Neutrophil (primary cell): ENCODE measurements around the gene MRPS2.

Experiments
- H3K27ac ChIP-seq: fragments of 200-600 bp; sonication (generic); 2 replicates; pipeline ENCODE4 v1.5.1; 2016; ENCODE audit warnings: mild to moderate bottlenecking, moderate library complexity
- H3K27me3 ChIP-seq: fragments of 200-600 bp; sonication (generic); 2 replicates; pipeline ENCODE4 v1.6.0; 2016; ENCODE audit warnings: mild to moderate bottlenecking
- H3K36me3 ChIP-seq: fragments of 200-600 bp; sonication (generic); 2 replicates; pipeline ENCODE4 v1.5.1; 2017
- H3K4me1 ChIP-seq, 2 experiments: fragments of 200-600 bp in 1 of 2; sonication (generic) in 1 of 2; 1 replicate in 1 of 2; 2 replicates in 1 of 2; pipeline versions ENCODE4 v1.5.1 to v1.6.1; 2013 to 2016; ENCODE audit warnings: low read depth in 1 of 2, low read length in 1 of 2, mild to moderate bottlenecking in 1 of 2, moderate library complexity in 1 of 2; ENCODE audit not compliant: control insufficient read depth in 1 of 2, insufficient read depth in 1 of 2
- H3K4me3 ChIP-seq, 2 experiments: fragments of 200-600 bp in 1 of 2; sonication (generic) in 1 of 2; 1 replicate in 1 of 2; 2 replicates in 1 of 2; pipeline ENCODE4 v1.5.1; 2013 to 2016; ENCODE audit warnings: low read depth in 1 of 2, low read length in 1 of 2, mild to moderate bottlenecking in 1 of 2, moderate library complexity in 1 of 2
- H3K9me3 ChIP-seq: fragments of 200-600 bp; sonication (generic); 2 replicates; pipeline ENCODE4 v1.5.1; 2016
- TF ChIP-seq, protein P1 (sequence below): fragments of 200-600 bp; sonication (generic); IDR thresholded peaks from 2 replicates; pipeline ENCODE4 v1.5.1; 2016; ENCODE audit warnings: antibody characterized with exemption

The MRPS2 gene

DNA sequence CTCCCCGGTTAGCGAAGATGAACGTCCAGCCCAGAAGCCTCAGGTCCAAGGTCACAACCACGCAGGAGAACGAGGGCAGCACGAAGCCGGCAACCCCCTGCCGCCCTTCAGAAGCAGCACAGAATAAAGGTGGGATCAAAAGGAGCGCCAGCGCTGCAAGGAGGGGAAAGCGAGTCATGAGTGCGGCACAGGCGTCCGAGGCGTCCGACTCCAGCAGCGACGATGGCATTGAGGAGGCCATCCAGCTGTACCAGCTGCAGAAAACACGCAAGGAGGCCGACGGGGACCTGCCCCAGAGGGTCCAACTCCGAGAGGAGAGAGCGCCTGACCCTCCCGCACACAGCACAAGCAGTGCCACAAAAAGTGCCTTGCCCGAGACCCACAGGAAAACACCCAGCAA is 15.1 kb upstream of the MRPS2 start:
- H3K36me3 ChIP-seq, result no peaks in the 10 kb centered on the region
- H3K4me1 ChIP-seq, result peaks cover 2 to 4% of the 10 kb centered on the region in 2 experiments

DNA sequence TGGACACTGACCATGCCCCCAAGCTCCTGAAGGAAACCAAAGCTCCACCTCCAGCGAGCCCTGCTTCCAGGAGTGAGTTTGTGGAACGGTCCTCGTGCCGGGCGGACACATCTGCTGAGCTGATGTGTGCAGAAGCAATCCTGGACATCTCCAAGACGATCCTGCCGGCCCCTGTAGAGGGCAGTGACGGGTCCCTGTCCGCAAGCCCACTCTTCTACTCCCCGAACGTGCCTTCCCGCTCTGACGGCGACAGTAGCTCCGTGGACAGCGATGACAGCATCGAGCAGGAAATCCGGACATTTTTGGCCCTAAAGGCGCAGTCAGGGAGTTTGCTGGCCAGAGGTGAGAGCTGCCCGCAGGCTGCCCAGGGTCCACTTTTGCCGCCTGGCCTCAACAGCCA is 14.7 kb upstream of the MRPS2 start:
- no peak overlapping the region for H3K27ac ChIP-seq
- no peaks in the 10 kb centered on the region for H3K4me1 ChIP-seq
- H3K36me3 ChIP-seq, result no peaks in the 10 kb centered on the region
- TF ChIP-seq, protein P1, sequence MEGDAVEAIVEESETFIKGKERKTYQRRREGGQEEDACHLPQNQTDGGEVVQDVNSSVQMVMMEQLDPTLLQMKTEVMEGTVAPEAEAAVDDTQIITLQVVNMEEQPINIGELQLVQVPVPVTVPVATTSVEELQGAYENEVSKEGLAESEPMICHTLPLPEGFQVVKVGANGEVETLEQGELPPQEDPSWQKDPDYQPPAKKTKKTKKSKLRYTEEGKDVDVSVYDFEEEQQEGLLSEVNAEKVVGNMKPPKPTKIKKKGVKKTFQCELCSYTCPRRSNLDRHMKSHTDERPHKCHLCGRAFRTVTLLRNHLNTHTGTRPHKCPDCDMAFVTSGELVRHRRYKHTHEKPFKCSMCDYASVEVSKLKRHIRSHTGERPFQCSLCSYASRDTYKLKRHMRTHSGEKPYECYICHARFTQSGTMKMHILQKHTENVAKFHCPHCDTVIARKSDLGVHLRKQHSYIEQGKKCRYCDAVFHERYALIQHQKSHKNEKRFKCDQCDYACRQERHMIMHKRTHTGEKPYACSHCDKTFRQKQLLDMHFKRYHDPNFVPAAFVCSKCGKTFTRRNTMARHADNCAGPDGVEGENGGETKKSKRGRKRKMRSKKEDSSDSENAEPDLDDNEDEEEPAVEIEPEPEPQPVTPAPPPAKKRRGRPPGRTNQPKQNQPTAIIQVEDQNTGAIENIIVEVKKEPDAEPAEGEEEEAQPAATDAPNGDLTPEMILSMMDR, result no peak
- no peak overlapping the region for H3K4me3 ChIP-seq
- H3K9me3 ChIP-seq, result no peaks in the 10 kb centered on the region
- peaks cover 29% of the 10 kb centered on the region for H3K27me3 ChIP-seq

More for the DNA sequence above, 15.1 kb upstream of the MRPS2 start:
- Histone ChIP-seq H3K27me3 (peaks cover 33% of the 10 kb centered on the region), H3K4me3 (no peak overlapping the region), H3K9me3 (no peaks in the 10 kb centered on the region), H3K27ac (no peak overlapping the region)
- TF ChIP-seq, protein P1, result no peak

DNA sequence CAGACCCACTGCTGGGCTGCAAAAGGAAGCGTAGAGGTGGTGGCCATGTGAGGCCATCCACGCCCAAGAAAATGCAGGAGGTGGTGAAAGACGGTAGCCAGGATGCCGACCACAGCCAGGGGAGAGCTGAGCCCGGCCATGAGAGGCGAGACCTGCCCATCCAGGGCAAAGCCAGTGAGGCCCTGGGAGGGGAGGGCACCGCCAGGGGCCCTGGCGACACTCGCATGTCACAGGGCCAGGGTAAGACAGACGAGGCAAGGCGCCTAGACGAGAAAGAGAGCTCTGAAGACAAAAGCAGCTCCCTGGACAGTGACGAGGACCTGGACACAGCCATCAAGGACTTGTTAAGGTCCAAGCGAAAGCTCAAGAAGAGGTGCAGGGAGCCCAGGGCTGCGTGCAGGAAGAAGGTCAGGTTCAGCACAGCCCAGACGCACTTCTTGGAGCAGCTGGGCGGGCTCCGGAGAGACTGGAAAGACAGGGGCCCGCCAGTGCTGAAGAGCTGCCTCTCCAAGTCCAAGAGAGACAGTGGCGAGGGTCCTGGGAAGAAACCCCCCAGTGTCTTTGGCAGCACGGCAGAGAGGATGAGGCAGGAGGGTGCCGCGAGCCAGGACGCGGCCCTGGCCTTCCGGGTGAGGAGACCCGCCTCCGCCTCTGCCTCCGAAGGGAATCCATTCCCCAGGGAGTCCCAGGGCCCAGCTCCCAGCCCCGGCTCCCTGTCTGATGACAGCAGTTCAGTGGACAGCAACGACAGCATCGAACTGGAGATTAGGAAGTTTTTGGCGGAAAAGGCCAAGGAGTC is 14.0 kb upstream of the MRPS2 start:
- Histone ChIP-seq H3K27ac (no peak overlapping the region), H3K36me3 (no peaks in the 10 kb centered on the region), H3K4me3 (no peak overlapping the region), H3K27me3 (peaks cover 23% of the 10 kb centered on the region), H3K4me1 (no peaks in the 10 kb centered on the region), H3K9me3 (no peaks in the 10 kb centered on the region)
- TF ChIP-seq, protein P1, result no peak

DNA sequence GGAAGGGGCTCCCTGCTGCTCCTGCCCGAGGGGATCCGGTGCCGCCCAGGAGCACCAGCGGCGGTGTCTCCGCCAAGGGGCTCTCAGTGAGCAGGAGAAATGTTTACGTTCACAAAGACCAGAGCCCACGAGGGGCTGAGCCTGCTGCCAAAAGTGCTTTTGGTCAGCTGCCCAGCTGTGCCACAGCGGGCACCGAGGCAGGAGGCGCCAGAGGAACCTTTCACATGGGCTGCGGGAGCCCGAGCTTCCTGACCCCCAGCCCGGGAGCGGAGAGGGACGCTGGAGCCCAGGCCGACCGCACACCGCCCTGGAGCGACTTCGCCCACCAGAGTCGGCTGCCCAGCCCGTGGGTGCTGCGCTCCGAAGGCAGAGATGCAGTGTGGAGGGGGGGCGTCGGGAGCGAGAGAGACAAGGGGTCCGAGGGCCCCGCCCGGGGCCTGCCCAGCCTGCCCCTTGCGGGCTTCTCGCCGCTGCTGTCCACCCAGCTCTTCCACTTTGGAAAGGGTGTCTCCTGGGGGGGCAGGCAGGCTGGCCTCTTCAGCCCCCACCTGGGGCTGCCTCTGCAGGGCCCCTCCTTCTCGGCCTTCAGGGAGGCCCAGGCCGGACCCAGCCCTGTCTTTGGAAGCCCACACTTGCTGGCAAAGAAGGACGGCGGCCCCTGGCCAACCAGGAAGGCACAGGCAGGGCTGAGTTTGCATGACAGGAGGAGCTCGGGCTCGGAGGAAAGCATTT is 13.0 kb upstream of the MRPS2 start:
- TF ChIP-seq, protein P1, result no peak
- Histone ChIP-seq H3K9me3 (no peaks in the 10 kb centered on the region), H3K36me3 (no peaks in the 10 kb centered on the region), H3K4me1 (no peaks in the 10 kb centered on the region), H3K4me3 (no peak overlapping the region), H3K27me3 (peaks cover 13% of the 10 kb centered on the region), H3K27ac (no peak overlapping the region)

DNA sequence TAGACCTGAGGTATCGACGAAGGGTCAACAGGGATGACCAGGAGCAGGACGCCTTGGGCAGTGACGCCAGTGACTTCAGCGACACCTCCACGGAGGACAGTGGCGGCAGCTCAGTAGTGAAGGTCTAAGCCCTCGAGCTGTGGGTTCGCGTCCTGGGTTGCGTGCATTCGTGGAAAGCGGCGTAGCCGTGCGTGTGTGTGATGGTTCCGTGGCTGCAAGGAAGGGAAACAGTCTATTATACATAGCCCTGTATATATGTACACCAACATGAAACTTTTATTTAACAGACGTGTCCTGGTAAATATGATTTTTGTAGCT is 12.5 kb upstream of the MRPS2 start:
- H3K27me3 ChIP-seq, result peaks cover 10% of the 10 kb centered on the region
- H3K4me1 ChIP-seq, result no peaks in the 10 kb centered on the region
- no peak overlapping the region for H3K27ac ChIP-seq
- H3K36me3 ChIP-seq, result no peaks in the 10 kb centered on the region
- no peaks in the 10 kb centered on the region for H3K9me3 ChIP-seq
- H3K4me3 ChIP-seq, result no peak overlapping the region
- TF ChIP-seq, protein P1, result no peak
